GM23248 (cell line): ENCODE measurements around the gene ITK. TPM values are rescaled to one million over a fixed set of nuclear protein-coding genes. Genes with fewer than 3 reads are reported as not detected.

Experiments
- DNase-seq: peaks from one replicate; pipeline ENCODE4 v3.0.0-alpha.2; 2015
- H2AFZ ChIP-seq: fragments of 200-600 bp; sonication (generic); 2 replicates; pipeline ENCODE4 v1.6.1; 2016; ENCODE audit warnings: antibody characterized with exemption
- H3F3A ChIP-seq: fragments of 200-600 bp; sonication (generic); 2 replicates; pipeline ENCODE4 v1.6.1; 2016; ENCODE audit warnings: mild to moderate bottlenecking, antibody characterized with exemption, mixed run types; ENCODE audit not compliant: insufficient read depth
- H3K27ac ChIP-seq: fragments of 200-600 bp; sonication (generic); 2 replicates; pipeline ENCODE4 v1.5.1; 2016; ENCODE audit warnings: mild to moderate bottlenecking
- H3K27me3 ChIP-seq: fragments of 200-600 bp; sonication (generic); replicated peaks from 2 replicates; pipeline ENCODE4 v1.6.1; 2016; ENCODE audit warnings: mild to moderate bottlenecking; ENCODE audit not compliant: insufficient read depth
- H3K36me3 ChIP-seq: fragments of 200-600 bp; sonication (generic); 2 replicates; pipeline ENCODE4 v1.6.1; 2016; ENCODE audit warnings: low read depth, mild to moderate bottlenecking
- H3K4me1 ChIP-seq: fragments of 200-600 bp; sonication (generic); 2 replicates; pipeline ENCODE4 v1.6.1; 2016; ENCODE audit warnings: mild to moderate bottlenecking; ENCODE audit not compliant: insufficient read depth
- H3K4me2 ChIP-seq: fragments of 200-600 bp; sonication (generic); one replicate; pipeline ENCODE4 v1.6.1; 2016; ENCODE audit warnings: mild to moderate bottlenecking; ENCODE audit not compliant: unreplicated experiment
- H3K4me3 ChIP-seq: fragments of 200-600 bp; sonication (generic); 2 replicates; pipeline ENCODE4 v1.5.1; 2016; ENCODE audit warnings: mild to moderate bottlenecking
- H3K79me2 ChIP-seq: fragments of 200-600 bp; sonication (generic); 2 replicates; pipeline ENCODE4 v1.6.1; 2016; ENCODE audit warnings: mild to moderate bottlenecking; ENCODE audit not compliant: insufficient read depth
- H3K9ac ChIP-seq: fragments of 200-600 bp; sonication (generic); 2 replicates; pipeline ENCODE4 v1.6.1; 2016; ENCODE audit warnings: mild to moderate bottlenecking
- H3K9me2 ChIP-seq: fragments of 200-600 bp; sonication (generic); 2 replicates; pipeline ENCODE4 v1.6.1; 2016; ENCODE audit warnings: mixed run types, mild to moderate bottlenecking, moderate library complexity; ENCODE audit not compliant: insufficient read depth
- H3K9me3 ChIP-seq: fragments of 200-600 bp; sonication (generic); one replicate; pipeline ENCODE4 v1.6.1; 2017; ENCODE audit warnings: low read depth
- H4K20me1 ChIP-seq: fragments of 200-600 bp; sonication (generic); 2 replicates; pipeline ENCODE4 v1.6.0; 2016; ENCODE audit not compliant: insufficient read depth
- EZH2 ChIP-seq: fragments of 200-600 bp; sonication (generic); IDR thresholded peaks from 2 replicates; pipeline ENCODE4 v1.6.1; 2018; ENCODE audit warnings: antibody characterized with exemption, mild to moderate bottlenecking; ENCODE audit not compliant: insufficient read depth, poor library complexity, severe bottlenecking
- EZH2phosphoT487 ChIP-seq: fragments of 200-600 bp; sonication (generic); IDR thresholded peaks from 2 replicates; pipeline ENCODE4 v1.6.1; 2018; ENCODE audit warnings: antibody characterized with exemption, moderate library complexity, mild to moderate bottlenecking, low read depth; ENCODE audit not compliant: insufficient read depth
- WGBS, 2 experiments: methylation state at CpG; one replicate each; pipeline ENCODE4 v1.1.6; 2015 to 2017; ENCODE audit warnings: low lambda C conversion rate in 2 of 2, low coverage in 1 of 2; ENCODE audit errors: missing lambda C conversion rate in 2 of 2; 5-methylcytosine and 5-hydroxymethylcytosine counted together
- in situ Hi-C: fragments of 300-500 bp; cut with MboI; formaldehyde crosslinking; loops from 2 replicates; pipeline ENCODE4 v1.15.0; 2020
- polyA plus RNA-seq: library from polyadenylated mRNA; unstranded; fragments of >200 nt; fragmentation: Nextera tagmentation; extraction: Ambion mirVana; gene quantifications from 2 replicates; pipeline ENCODE4 v1.2.1, GENCODE V29; 2016
- total RNA-seq: library from RNA; depleted of rRNA; stranded (reverse); fragments of >200 nt; shearing (Covaris generic); gene quantifications from 2 replicates; pipeline ENCODE4 v1.2.3, GENCODE V29; 2014

The ITK gene
- total and polyA plus RNA-seq, 2 experiments from 2014 or later, result 0.11 TPM; not detected in 1

DNA sequence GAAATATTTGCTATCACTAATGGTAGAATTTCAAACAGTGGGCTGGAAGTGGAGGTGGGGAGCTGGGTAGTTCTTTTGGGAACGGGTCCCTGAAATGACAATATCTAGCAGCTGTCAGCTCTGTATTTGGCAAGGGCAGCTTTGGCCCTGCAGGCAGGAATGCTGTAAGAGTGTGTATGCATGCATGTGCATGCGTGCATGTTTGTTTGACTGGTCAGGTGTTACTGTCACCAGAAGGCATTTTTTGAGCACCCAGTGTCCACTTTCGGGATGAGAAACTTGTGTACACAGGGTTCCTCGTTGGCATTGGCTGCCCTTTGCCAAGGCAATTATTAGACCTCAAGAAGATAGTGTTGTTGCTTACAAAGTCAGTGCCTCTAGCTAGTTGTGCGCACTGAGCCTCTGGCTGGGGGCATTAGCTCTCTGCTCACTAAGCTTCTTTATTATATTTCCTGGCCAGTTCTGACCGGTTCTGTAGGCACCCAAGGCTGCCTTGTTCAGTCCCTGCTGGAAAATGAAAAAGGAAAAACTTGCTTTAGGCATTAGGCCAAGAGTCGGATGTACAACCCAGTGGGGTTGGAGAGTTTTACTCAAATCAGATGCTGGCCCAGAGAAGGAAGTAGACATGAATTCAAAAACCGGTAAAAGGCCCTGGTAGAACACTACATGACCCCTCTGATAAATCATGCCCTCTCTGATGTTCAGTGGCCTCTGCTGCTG, 87.3 kb downstream of the ITK start:
- no peaks in the 10 kb centered on the region for H3K4me1 ChIP-seq
- no peak overlapping the region for H3K9ac ChIP-seq
- no peak for TF ChIP-seq EZH2
- no peak for TF ChIP-seq EZH2phosphoT487
- no peaks in the 10 kb centered on the region for H3F3A ChIP-seq
- in situ Hi-C loops, result no loop called here
- H3K79me2 ChIP-seq, result no peaks in the 10 kb centered on the region
- H3K27ac ChIP-seq, result no peak overlapping the region
- no peaks in the 10 kb centered on the region for H4K20me1 ChIP-seq
- no peak overlapping the region for H3K4me2 ChIP-seq
- H3K9me2 ChIP-seq, result no peaks in the 10 kb centered on the region
- 83 to 86% methylated on average over 8 of the region's 8 CpGs for WGBS, 2 experiments
- H3K36me3 ChIP-seq, result no peaks in the 10 kb centered on the region
- DNase-seq, result no peak
- H3K4me3 ChIP-seq, result no peak overlapping the region
- H3K9me3 ChIP-seq, result no peaks in the 10 kb centered on the region
- no peak overlapping the region for H2AFZ ChIP-seq
- no peaks in the 10 kb centered on the region for H3K27me3 ChIP-seq

DNA sequence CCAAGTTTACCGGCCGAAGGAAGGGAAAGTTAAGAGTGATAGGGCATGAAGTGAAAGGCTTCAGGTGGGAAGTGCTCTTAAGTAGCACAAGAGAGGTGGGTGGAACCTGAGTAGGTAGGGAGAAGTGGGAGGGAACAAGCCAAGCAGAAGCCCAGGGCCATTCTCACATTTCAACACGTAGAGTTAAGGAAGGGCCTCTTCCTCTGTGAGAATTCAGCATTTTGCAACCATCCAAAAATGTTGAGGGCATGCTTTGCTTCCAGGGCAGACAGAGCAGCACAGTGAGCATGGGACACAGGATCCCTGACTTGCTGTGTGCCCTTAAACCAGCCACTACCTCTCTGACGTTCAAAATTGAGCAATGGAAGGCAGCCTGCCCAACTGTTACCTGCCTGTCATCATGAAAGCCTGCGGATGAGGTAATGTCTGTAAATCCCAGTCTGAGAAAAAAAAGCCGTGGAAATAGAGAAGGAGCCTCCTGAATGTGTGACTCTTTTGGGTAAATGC, 88.6 kb downstream of the ITK start:
- Histone ChIP-seq H3K4me2 (no peak overlapping the region), H3K79me2 (no peaks in the 10 kb centered on the region), H3K4me1 (no peaks in the 10 kb centered on the region), H3K4me3 (no peak overlapping the region), H3K27ac (no peak overlapping the region), H3K9ac (no peak overlapping the region), H3K27me3 (no peaks in the 10 kb centered on the region), H4K20me1 (no peaks in the 10 kb centered on the region), H3F3A (no peaks in the 10 kb centered on the region), H2AFZ (no peak overlapping the region), H3K9me2 (no peaks in the 10 kb centered on the region), H3K9me3 (no peaks in the 10 kb centered on the region), H3K36me3 (no peaks in the 10 kb centered on the region)
- no peak for TF ChIP-seq EZH2phosphoT487
- WGBS, 2 experiments, result 80 to 84% methylated on average over 6 of the region's 6 CpGs
- DNase-seq, result no peak
- in situ Hi-C loops, result no loop called here

DNA sequence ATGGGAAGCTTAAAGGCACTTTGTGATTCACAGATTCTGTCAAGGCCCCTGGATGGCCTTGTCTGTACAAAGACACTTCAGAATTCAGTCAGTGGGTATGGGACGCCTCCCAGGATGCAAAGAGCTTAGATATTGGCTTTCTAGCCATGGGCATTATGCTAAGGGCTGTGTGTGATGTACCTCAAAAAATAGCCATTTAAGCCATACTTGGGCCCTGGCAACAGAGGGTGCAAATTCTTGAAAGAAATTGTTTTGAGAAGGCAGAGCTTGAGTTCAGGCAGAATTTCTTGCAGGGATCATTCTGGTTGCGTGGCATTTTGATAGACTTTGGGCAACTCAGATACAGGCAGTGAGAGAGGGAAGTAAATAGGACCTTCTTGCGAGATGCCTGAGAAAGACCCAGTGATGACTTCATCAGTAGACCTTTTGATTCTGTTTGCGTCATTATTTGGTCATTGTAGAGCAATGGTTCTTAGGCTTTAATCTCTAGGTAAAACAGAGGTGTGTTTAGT, 89.2 kb downstream of the ITK start:
- Histone ChIP-seq H3K9me2 (no peaks in the 10 kb centered on the region), H3K4me3 (no peak overlapping the region), H4K20me1 (no peaks in the 10 kb centered on the region), H3K36me3 (no peaks in the 10 kb centered on the region), H3K9me3 (no peaks in the 10 kb centered on the region), H3K9ac (no peak overlapping the region), H3K27me3 (no peaks in the 10 kb centered on the region), H3K4me1 (no peaks in the 10 kb centered on the region), H3K79me2 (no peaks in the 10 kb centered on the region), H3K4me2 (no peak overlapping the region), H2AFZ (no peak overlapping the region), H3F3A (no peaks in the 10 kb centered on the region), H3K27ac (no peak overlapping the region)
- 95 to 96% methylated on average over 4 of the region's 4 CpGs for WGBS, 2 experiments
- in situ Hi-C loops, result no loop called here
- no peak for DNase-seq
- TF ChIP-seq EZH2phosphoT487, result no peak
- TF ChIP-seq EZH2, result no peak

DNA sequence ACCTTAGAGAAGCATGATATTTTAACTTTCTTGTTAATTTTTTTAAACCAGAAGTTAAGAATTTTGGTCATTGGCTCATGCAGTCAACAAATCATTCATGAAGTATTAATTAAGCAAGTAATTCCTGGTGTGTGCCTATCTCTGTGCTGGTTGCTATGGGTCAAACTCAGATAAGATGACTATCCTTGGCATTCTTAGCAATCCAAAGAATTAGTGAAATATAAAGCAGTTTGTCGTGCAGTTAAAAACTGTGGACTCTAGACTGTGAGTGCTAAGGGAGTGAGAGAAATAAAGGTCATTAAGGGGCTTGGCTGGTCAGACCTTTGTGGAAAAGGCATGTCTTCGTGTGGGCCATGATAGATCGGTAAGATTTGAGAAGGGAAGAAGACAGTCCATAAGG, 90.1 kb downstream of the ITK start:
- no peak for DNase-seq
- H3K9ac ChIP-seq, result no peak overlapping the region
- H3K79me2 ChIP-seq, result no peaks in the 10 kb centered on the region
- no peaks in the 10 kb centered on the region for H4K20me1 ChIP-seq
- H3K9me2 ChIP-seq, result no peaks in the 10 kb centered on the region
- no peak overlapping the region for H3K4me2 ChIP-seq
- H3K9me3 ChIP-seq, result no peaks in the 10 kb centered on the region
- no peak overlapping the region for H3K4me3 ChIP-seq
- H3F3A ChIP-seq, result no peaks in the 10 kb centered on the region
- H3K27me3 ChIP-seq, result no peaks in the 10 kb centered on the region
- H2AFZ ChIP-seq, result no peak overlapping the region
- 90 to 97% methylated on average over 3 of the region's 3 CpGs for WGBS, 2 experiments
- no peak for TF ChIP-seq EZH2phosphoT487
- TF ChIP-seq EZH2, result no peak
- no peaks in the 10 kb centered on the region for H3K4me1 ChIP-seq
- in situ Hi-C loops, result no loop called here
- no peak overlapping the region for H3K27ac ChIP-seq
- no peaks in the 10 kb centered on the region for H3K36me3 ChIP-seq
